SH-SY5Y (cell line): ENCODE measurements around the gene CSTPP1.

Source experiments
- GATA2 ChIP-seq: IDR thresholded peaks from 2 replicates; pipeline ENCODE4 v1.6.1; 2011; ENCODE audit warnings: mild to moderate bottlenecking, low read depth, low read length
- GATA3 ChIP-seq: IDR thresholded peaks from 2 replicates; pipeline ENCODE4 v1.6.1; 2011; ENCODE audit warnings: low read depth, mild to moderate bottlenecking, low read length, moderate library complexity

DNA sequence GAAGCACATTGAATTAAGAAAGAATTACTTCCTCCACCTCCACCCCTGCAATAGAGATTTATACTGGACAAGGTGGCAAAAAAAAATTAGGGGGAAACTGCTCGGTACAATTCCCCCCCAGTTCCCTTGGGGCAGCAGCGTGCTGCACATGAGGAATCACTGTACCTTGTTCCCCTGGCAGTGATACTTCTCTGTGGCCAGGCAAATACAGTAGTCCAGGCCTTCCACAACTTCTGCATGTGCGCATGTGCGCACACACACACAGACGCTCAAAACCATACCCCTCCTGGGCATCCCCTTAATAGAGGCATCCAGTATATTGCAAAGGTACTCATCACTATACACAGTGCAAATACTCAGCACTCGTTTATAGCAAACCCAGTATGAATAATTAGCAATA, 171.2 kb downstream of the CSTPP1 start:
- no peak for TF ChIP-seq GATA2
- no peak for TF ChIP-seq GATA3
